GM18519 (cell line): ENCODE measurements around the gene GARIN5B.
"Not testable (repeated sequence)": the region's sequence is repeated elsewhere in the genome, so short reads cannot be mapped to it uniquely, and the experiment has no call there.

Source experiments
- ATAC-seq: cut with Tn5 transposase; IDR thresholded peaks from one replicate; pipeline ENCODE4 v1.9.1; 2021; ENCODE audit warnings: mild to moderate bottlenecking, moderate library complexity; ENCODE audit not compliant: unreplicated experiment, low FRiP score

The GARIN5B gene

GRCh38 chr19:55329791-55330190 lies 33.3 kb downstream of the GARIN5B start:
- ATAC-seq: not testable (repeated sequence)

DNA sequence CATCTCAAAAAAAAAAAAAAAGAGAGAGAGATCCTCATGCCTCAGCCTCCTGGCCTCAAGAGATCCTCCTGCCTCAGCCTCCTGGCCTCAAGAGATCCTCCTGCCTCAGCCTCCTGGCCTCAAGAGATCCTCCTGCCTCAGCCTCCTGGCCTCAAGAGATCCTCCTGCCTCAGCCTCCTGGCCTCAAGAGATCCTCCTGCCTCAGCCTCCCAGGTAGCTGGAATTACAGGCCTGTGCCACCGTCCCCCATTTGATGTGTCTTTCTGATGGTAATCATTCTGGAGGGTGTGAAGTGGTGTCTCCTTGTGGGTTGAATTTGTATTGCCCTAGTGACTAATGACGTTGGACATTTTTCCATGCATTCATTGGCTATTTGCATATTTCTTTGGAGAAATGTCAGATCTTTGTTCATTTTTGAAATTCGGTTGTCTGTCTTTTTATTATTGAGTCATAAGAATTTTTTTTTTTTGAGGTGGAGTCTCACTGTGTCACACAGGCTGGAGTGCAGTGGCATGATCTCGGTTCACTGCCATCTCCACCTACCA lies 34.2 kb downstream of the GARIN5B start:
- not testable (repeated sequence) for ATAC-seq

DNA sequence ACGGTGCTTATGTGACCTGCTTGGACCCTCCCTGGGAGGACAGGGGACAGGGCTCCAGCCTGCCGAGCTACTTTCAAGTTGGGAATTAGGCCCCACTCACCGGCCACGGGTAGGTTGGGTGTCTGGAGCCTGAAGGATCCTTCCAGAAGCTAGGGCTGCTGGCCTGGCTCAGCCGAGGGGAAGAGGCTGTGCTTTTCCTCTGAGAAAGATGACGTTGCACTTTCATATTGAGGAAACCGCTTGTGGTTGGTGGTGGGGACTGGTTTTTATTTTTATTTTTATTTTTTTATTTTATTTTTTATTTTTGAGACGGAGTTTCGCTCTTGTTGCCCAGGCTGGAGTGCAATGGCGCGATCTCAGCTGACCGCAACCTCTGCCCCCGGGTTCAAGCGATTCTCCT lies 37.9 kb downstream of the GARIN5B start, which contains the start of gene TMEM150B:
TSS of gene TMEM150B (minus strand) at position 170 of the 400 bp plus-strand sequence. CDS start 4,305 bp downstream, outside the sequence.
- ATAC-seq: no peak

DNA sequence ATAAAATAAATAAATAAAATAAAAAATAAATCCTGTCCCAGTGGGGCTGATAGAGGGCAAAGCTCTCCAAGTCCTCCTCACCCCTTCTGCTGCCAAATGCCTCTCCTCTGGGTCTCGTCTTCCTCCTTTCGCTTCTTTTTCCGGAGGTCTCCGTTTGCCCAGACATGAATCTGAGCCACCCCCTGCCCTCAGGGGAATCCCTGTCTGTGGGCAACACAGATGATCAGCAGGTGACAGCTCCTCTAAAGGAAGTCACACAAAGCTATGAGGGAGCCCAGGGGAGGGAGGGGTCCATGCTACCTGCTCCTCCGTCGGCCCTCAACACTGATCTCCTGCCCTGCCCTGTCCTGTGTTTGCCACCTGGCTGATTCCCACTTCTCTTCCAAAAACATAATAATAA lies 38.4 kb downstream of the GARIN5B start:
- no peak for ATAC-seq

DNA sequence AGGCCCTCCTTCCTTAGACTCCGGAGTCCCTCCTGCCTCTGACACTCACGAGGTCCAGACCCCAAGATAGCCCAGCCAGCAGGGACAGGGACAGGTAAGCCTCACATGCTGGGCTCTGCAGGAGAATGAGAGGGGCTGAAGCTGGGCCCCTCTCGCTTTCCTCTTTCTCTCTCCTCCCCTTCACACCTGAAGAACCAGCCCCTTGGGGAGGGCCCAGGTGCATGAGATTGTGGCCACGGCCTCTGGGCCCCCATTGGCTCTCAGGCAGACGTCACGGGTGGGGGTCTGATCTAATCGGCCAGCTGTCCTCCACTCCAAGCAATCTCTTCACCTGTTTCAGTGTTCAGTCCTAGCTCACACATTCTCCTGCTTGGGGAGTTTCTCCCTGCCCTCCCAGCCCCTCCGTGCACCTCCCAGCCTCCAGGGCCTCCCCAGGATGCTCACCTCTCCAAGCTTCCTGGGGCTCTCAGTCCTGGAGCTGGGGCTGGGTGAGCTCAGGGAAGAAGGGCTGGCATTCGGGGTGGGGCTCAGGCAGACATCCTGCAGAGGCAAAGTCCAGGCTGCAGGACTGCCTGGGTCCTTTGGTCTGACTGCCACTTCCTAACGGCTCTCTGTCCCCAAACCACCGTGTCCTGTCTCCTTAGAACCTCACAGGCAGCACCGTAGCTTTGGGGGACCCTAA lies 40.7 kb downstream of the GARIN5B start:
- no peak for ATAC-seq

- no peak for ATAC-seq
Observed at GRCh38 chr19:55321466-55322137, 41.5 kb downstream of the GARIN5B start.

DNA sequence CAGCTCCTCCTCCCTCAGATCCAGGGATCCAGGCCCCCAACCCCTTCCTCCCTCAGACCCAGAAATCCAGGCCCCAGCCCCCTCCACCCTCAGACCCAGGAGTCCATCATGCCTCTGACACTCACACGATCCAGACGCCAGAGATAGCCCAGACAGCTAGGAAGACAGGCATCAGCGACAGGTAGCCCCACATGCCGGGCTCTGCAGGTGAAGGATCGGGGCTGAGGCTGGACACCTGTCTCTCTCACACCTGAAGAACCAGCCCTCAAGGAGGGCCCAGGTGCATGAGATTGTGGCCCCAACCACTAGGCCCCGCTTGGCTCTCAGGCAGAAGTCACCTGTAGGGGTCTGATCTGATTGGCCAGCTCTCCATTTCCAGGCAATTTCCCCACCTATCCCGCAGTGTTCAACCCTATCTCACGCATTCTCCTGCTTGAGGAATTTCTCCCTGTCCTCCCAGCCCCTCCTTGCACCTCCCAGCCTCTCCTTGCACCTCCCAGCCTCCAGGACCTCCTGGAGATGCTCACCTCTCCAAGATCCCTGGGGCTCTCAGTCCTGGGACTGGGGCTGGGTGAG lies 42.1 kb downstream of the GARIN5B start:
- ATAC-seq: no peak

GRCh38 chr19:55319785-55320184 lies 43.3 kb downstream of the GARIN5B start:
- no peak for ATAC-seq

GRCh38 chr19:55316646-55317045 lies 46.4 kb downstream of the GARIN5B start:
- no peak for ATAC-seq

GRCh38 chr19:55315956-55316525 lies 47.0 kb downstream of the GARIN5B start:
- no peak for ATAC-seq

DNA sequence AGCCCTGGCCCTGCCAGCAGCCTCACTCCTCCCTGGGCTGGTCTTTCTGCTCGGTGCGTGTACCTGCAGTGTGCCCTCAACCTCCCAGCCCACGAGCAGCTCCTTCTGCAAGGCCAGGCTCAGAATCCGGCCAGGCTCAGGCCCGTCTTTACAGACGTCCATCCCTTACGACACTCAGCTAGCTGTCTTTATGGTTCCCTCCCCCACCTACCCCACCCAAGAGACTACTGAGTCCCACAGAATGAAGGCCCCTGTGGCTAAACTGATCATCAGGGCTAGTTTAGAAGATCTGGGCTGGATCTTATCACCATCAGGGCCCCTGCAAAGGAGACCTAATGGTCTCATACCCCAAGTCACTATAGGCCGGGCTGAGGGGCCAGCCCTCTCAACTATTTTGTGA lies 48.7 kb downstream of the GARIN5B start:
- no peak for ATAC-seq

DNA sequence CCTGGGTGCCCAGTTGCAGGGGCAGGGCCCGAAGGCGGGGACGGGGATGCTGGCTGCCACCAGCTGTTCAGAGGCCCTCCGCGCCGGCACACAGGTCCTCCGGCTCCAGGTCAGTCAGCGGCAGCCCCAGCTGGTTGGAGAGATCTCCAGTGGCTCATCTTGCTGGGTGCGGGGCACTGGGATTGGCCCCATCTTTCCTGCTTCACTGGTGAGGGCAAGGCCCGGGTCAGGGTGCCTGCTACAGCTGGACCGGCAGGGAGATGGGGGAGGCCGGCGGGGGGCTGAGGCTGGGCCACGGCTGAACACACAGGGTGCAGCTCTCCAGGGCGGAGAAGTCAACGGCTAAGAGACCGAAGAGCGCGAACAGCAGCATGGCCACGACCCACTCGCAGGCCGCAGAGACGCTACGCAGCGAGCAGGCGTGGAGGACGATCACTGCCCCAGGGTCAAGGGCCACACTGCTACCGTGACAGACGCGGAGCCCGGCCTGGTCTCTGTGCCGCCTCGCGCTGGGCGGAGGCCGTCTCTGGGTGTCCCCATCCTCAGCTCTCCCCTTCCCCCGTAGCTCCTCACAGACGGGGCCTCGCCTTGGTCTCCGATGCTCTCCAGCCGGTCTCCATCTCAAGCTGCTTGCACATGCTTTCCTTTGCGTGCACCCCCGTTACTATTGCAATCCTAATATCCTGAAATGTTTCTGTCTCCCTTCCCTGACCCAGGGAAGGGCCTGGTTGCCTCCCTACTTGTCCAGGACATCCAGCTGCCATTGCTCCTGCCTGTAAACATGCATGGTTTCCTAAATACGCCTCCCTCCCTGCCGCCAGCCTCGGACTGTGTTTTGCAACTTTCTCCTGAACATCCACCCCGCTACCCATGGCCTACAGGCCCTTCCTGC lies 50.2 kb downstream of the GARIN5B start:
- no peak for ATAC-seq

- ATAC-seq: no peak
Observed at GRCh38 chr19:55311797-55312196, 51.3 kb downstream of the GARIN5B start.

DNA sequence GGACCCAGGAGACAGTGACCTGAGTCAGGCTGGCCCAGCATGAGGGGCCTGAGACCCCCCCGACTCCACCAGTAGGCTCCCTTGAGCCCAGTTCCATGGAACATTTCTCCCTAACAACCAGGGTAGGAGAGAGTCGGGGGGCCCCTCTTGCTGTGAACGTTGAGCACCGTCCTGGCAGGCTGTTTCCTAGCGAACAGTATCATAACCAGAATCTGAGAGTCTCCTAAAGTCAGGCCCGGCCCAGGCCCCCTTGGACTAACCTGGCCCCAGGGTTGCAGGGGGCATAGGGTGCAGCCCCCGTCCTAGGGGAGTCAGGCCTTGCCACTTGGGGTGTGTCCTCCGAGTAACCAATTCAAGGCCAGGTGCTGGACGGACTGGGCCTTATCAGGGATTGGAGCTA lies 51.7 kb downstream of the GARIN5B start:
- ATAC-seq: no peak

- ATAC-seq: no peak
Observed at GRCh38 chr19:55310498-55310897, 52.6 kb downstream of the GARIN5B start.

GRCh38 chr19:55309448-55309847 lies 53.6 kb downstream of the GARIN5B start:
- no peak for ATAC-seq

DNA sequence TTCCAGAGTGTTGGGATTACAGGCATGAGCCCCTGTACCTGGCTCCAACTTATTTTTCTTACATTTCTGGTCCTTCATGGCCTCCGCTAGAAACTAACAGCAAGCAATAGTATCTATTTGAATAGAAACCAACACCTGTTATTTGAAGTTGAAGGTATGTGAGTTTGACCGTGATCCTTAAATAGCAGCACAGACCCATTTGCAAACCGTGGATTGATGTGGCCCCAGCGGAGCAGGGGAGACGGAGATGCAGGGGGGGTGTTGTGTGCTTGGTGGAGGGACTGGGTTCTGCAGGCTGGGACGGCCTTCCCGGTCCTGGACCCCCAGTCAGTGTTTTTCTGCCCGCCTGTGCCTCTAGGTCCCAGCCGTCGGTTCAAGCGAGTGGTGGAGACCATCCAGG lies 54.8 kb downstream of the GARIN5B start:
- ATAC-seq: no peak

DNA sequence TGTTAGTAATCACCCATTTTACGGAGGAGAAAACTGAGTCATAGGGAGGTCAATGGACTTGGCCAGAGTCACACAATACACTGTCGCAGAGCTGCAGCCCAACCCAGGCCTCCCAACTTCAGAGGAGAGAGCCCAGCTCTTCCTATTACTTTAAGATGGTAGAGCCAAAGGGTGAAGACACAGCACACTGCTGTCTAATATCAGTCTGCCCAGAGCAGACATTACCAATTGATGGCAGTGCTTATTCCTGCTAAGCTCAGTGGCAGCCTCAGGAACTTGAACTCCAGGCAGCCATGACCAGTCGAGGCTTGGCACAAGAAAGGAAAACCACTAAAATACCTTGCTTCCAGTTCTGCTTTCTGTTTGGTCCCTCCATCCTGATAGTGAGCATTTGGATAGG lies 56.3 kb downstream of the GARIN5B start:
- ATAC-seq: no peak

DNA sequence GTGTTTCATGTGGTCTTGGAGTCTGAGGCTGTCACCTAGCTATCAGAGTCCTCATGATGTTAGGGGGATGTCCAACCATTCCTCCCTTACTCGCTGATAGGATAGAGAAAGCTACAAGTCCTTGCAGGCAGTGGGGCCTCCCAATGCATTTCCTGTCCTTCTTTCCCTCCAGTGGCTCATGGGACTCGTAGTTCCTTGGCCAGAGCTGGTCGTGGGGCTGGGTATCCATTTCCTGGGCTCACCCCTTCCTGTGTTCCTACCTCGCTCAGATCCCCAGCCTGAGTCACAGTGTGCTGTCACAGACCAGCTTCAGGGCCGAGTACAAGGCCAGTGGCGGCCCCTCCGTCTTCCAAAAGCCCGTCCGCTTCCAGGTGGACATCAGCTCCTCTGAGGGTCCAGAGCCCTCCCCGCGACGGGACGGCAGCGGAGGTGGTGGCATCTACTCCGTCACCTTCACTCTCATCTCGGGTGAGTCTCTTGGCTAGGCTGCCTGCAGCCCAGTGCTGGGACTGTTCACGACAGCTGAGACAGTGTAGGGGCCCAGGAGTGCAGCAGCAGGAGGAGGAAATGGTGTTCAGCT lies 57.0 kb downstream of the GARIN5B start:
- no peak for ATAC-seq

DNA sequence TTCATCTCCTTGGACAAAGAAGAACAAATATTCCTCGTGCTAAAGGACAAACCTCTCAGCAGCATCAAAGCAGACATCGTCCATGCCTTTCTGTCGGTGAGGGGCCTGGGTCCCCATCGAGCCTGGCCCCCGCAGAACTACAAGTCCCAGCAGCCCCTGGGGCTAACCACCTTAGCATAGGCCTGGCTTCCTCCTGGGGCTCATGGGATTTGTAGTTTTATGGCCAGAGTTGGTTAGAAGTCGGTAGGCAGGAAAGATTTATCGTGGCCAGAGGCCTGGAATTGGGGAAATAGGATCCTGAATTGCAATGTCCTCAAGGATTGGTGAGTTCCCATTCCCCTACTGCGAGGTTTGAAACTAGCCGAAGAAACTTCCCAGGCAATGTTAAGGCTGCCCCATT lies 57.6 kb downstream of the GARIN5B start:
- ATAC-seq: no peak
